Calu3 (cell line): Measurements from ENCODE around the gene PLXNA2. TPM values are rescaled to one million over a fixed set of nuclear protein-coding genes. Genes with fewer than 3 reads are reported as not detected.

Source experiments
- BruUV-seq: library from RNA; stranded (reverse); fragments of 400-500 nt; replicated peaks from 2 replicates; lab custom pipeline; 2021; lab: Mats Ljungman, UMichigan
- CTCF ChIA-PET: fragments of 300-600 bp; sonication (Branson Sonifier 250); formaldehyde crosslinking; loops from one replicate; lab custom pipeline; 2022; ENCODE audit warnings: antibody characterized with exemption; lab: Charles Lee
- DNase-seq: peaks from one replicate; pipeline ENCODE4 v3.0.0; 2022
- H3K27ac Mint-ChIP-seq: one replicate; pipeline ENCODE4 v1.8.0; 2022; ENCODE audit warnings: mixed read lengths; ENCODE audit not compliant: unreplicated experiment
- H3K27me3 Mint-ChIP-seq: one replicate; pipeline ENCODE4 v1.8.0; 2022; ENCODE audit warnings: mixed read lengths; ENCODE audit not compliant: unreplicated experiment
- H3K36me3 Mint-ChIP-seq: one replicate; pipeline ENCODE4 v1.8.0; 2022; ENCODE audit warnings: mild to moderate bottlenecking, moderate library complexity, mixed read lengths; ENCODE audit not compliant: insufficient read depth, unreplicated experiment
- H3K4me1 Mint-ChIP-seq: one replicate; pipeline ENCODE4 v1.8.0; 2022; ENCODE audit warnings: mild to moderate bottlenecking, low read depth, mixed read lengths; ENCODE audit not compliant: unreplicated experiment
- H3K4me3 Mint-ChIP-seq: one replicate; pipeline ENCODE4 v1.8.0; 2022; ENCODE audit warnings: mild to moderate bottlenecking, low read depth, moderate library complexity, mixed read lengths; ENCODE audit not compliant: unreplicated experiment
- H3K9me3 Mint-ChIP-seq: one replicate; pipeline ENCODE4 v1.8.0; 2022; ENCODE audit warnings: low read depth, mixed read lengths; ENCODE audit not compliant: unreplicated experiment
- intact Hi-C: fragments of 100-400 bp; cut with micrococcal nuclease; formaldehyde crosslinking; loops from one replicate; pipeline ENCODE4 v1.10.0; 2022; ENCODE audit not compliant: unreplicated experiment
- total RNA-seq: library from RNA; stranded (reverse); gene quantifications from 2 replicates; pipeline ENCODE4 v1.2.3, GENCODE V29; 2022
- TF ChIP-seq, protein P1 (sequence below): fragments of 200-600 bp; IDR thresholded peaks from one replicate; pipeline ENCODE4 v1.8.0; 2022; ENCODE audit warnings: antibody characterized with exemption; ENCODE audit not compliant: unreplicated experiment

Gene PLXNA2
- total RNA-seq, 1 experiment from 2014 or later: 16.2 TPM

DNA sequence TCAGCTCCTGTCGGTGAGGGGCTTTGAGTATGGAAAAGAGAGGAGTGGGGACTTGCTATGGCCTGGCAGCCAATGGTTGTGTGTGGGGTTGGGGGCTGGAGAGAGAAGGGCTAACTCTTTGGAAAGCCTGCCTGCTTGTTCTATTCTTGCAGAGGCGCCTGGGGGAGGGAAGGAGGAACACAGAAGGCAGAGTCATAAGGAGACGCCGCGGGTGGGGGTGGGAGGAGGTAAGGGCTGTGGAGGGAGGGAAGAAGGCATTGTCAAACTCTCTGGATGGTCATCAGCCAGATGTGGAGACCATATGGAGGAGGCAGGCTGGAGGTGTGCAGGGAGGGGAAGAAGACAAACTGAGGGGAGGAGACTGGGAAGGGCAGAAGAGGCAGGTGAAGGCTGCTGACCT is 70.0 kb downstream of the PLXNA2 start:
- TF ChIP-seq, protein P1, sequence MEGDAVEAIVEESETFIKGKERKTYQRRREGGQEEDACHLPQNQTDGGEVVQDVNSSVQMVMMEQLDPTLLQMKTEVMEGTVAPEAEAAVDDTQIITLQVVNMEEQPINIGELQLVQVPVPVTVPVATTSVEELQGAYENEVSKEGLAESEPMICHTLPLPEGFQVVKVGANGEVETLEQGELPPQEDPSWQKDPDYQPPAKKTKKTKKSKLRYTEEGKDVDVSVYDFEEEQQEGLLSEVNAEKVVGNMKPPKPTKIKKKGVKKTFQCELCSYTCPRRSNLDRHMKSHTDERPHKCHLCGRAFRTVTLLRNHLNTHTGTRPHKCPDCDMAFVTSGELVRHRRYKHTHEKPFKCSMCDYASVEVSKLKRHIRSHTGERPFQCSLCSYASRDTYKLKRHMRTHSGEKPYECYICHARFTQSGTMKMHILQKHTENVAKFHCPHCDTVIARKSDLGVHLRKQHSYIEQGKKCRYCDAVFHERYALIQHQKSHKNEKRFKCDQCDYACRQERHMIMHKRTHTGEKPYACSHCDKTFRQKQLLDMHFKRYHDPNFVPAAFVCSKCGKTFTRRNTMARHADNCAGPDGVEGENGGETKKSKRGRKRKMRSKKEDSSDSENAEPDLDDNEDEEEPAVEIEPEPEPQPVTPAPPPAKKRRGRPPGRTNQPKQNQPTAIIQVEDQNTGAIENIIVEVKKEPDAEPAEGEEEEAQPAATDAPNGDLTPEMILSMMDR: no peak
- Mint-ChIP-seq H3K36me3 (peaks cover 5% of the 10 kb centered on the region), H3K4me3 (no peak overlapping the region), H3K9me3 (no peaks in the 10 kb centered on the region), H3K27me3 (no peaks in the 10 kb centered on the region), H3K27ac (no peak overlapping the region), H3K4me1 (peaks cover 37% of the 10 kb centered on the region)
- intact Hi-C loops: no loop called here
- no TSS peak for BruUV-seq
- no peak for DNase-seq
- CTCF ChIA-PET: no interaction called here

DNA sequence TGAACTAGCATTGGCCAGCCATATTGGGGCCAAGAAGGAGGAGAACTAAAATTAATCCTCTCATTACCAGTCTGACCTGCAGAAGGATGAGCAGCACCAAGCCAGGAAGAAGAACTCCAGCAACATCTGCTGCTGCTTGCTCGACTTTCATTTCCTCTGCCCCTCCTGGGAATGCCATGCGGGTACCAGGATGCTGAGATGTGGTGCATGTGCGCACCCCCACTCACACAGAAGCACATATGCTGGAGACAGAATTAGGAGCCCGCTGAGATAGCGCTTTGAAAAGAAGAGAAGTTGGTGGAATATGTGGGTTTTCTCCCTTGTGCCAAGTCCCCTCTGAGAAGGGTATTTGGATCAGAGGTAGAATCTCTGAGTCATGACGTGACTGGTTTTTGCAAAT is 70.4 kb downstream of the PLXNA2 start:
- Mint-ChIP-seq H3K9me3 (no peaks in the 10 kb centered on the region), H3K4me1 (peaks cover 33% of the 10 kb centered on the region), H3K27ac (no peak overlapping the region), H3K36me3 (peaks cover 5% of the 10 kb centered on the region), H3K27me3 (no peaks in the 10 kb centered on the region), H3K4me3 (no peak overlapping the region)
- CTCF ChIA-PET: no interaction called here
- DNase-seq: no peak
- BruUV-seq: no TSS peak
- intact Hi-C loops: no loop called here
- TF ChIP-seq, protein P1: no peak

DNA sequence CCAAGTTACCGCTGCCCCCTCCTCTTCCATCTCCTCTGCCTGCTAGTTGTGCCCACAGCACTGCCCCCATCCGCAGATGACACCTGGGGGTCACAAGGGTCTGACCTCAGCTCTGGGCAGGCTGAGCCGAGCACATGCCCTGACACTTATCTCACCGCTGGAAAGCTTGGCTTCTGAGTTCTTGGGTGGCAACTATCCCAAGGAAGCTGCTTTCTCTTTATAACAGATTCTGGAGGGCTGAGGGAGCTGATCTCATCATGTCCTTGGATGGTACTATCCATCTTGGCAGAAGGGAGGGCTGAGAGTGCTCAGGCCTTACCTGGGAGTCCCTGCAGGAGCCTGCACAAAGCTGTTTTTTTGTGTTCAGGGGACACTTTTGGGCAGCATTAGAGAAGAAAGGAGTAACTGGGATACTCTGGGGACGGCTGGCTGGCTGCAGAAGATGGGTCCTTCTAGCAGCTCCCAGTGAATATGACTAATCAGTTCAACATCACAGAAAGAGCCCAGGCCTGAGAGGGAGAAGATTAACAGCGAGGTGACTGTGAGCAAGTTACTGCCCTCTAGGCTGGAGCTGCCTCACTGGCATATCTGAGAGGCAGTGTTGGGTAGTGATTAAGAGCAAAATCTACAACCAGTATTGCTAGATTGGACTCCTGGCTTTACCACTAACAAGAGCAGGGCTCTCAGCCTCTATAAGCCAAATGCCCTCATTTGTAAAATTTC is 71.6 kb downstream of the PLXNA2 start:
- no peak for DNase-seq
- Mint-ChIP-seq H3K27me3 (no peaks in the 10 kb centered on the region), H3K27ac (no peak overlapping the region), H3K36me3 (no peaks in the 10 kb centered on the region), H3K4me3 (no peak overlapping the region), H3K4me1 (peaks cover 21% of the 10 kb centered on the region), H3K9me3 (no peaks in the 10 kb centered on the region)
- TF ChIP-seq, protein P1: no peak
- CTCF ChIA-PET: interaction anchor here (0.6 to 1.2 kb wide), 3 partner anchors 9 to 414 kb away, joined by 3 to 6 read pairs (median 4); no protein-coding TSS in a partner anchor
- no TSS peak for BruUV-seq
- intact Hi-C loops: no loop called here

DNA sequence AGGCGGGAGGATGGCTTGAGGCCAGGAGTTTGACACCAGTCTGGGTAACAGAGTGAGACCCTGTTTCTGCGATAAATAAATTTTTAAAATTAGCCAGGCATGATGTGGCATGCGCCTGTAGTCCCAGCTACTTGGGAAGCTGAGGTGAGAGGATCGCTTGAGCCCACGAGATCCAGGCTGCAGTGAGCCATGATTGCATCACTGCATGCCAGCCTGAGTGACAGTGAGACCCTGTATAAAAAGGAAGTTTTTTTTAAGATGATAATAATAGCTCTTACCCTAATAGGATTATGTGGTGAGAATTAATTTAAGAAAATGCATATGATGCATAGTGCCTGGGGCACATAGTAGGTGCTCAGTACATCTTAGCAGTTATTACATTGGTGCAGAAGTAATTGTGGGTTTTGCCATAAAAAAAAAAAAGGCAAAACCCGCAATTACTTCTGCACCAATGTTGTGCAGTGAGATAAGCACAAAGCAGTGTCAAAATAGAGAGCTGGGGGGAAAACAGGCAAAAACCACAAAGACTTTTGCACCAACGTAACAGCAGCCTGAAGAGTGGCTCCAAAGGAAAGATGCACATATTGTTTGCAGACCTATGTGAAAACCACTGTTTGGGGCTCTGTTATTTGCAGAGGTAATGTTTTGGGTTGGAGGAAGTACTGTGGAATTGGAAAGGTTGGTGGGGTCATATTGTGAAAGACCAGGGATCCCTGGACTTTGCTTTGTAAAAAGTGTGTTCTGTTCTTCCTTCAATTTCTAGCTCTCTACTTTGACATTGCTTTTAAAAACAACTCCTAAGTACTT is 72.4 kb downstream of the PLXNA2 start:
- no peaks in the 10 kb centered on the region for H3K36me3 Mint-ChIP-seq
- peaks cover 14% of the 10 kb centered on the region for H3K4me1 Mint-ChIP-seq
- no peak overlapping the region for H3K4me3 Mint-ChIP-seq
- H3K27me3 Mint-ChIP-seq: no peaks in the 10 kb centered on the region
- intact Hi-C loops: no loop called here
- no peaks in the 10 kb centered on the region for H3K9me3 Mint-ChIP-seq
- no peak overlapping the region for H3K27ac Mint-ChIP-seq
- CTCF ChIA-PET: interaction anchor here (0.6 to 1.2 kb wide), 3 partner anchors 9 to 41 kb away, joined by 3 to 6 read pairs (median 4); no protein-coding TSS in a partner anchor
- no TSS peak for BruUV-seq
- no peak for DNase-seq
- TF ChIP-seq, protein P1: no peak
